ENCODE data around the gene ARHGEF16.

ARHGEF16 gene

DNA sequence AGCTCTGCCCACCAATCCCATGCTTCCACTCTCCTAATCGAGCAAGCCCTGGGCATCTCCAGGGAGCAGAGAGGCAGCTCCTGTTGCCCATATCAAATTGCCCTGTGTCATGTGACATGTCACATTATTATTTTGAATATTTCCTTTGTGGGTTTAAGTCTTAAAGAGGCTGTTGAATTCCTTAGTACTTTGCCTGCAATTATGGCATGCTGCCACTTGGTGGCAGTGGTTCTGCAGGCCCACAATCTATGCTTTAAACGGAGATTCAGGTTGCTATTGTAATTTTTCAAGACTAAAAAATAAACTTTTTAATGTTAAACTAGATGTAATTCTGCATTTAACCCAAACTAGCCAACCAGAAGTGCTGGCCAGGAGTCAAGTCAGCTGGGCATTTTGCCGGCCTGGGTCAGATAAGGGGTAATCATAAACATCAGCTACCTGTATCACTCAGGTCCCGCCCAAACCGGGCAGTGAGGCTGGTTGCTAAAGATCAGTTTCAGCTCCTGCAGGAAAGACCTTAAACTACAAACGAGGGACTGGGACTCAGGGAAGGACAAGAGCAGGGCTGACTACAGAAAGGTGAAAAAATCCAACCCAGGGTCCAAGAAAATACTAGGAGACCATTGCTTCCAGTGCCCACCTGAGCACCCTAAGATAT is 37.3 kb upstream of the ARHGEF16 start:
- peak in 1 of 2 donors; percentile 13 for DNase-seq (ENCODE audit: low read depth in 2 of 2)
- no peak overlapping the region for H3K4me3 ChIP-seq (replicated peaks in 1 of 2; ENCODE audit: low read depth in 2 of 2, low read length in 2 of 2)

DNA sequence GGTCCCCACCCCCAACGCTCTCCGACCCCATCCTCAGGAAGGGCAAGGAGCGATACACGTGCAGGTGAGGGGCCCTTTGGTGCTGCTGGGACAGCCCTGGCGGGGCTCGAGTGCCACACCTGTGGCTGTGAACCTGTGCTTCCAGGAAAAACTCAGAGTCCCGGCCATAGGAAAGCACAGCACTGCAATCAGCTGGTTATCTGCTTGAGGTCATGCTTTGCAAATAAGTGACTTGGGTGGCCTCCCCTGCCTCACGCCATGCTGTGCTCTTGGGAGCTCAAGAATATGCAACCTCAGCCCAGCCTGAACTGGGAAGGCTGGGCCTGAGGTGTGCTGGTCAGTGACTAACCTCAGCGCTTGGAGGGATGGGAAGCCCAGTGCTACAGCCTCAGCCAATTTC is 36.5 kb upstream of the ARHGEF16 start:
- DNase-seq (ENCODE audit: low read depth in 2 of 2), result no peak
- no peak overlapping the region for H3K4me3 ChIP-seq (replicated peaks in 1 of 2; ENCODE audit: low read depth in 2 of 2, low read length in 2 of 2)

More for the DNA sequence above, 37.3 kb upstream of the ARHGEF16 start:
- TF ChIP-seq, protein P1, sequence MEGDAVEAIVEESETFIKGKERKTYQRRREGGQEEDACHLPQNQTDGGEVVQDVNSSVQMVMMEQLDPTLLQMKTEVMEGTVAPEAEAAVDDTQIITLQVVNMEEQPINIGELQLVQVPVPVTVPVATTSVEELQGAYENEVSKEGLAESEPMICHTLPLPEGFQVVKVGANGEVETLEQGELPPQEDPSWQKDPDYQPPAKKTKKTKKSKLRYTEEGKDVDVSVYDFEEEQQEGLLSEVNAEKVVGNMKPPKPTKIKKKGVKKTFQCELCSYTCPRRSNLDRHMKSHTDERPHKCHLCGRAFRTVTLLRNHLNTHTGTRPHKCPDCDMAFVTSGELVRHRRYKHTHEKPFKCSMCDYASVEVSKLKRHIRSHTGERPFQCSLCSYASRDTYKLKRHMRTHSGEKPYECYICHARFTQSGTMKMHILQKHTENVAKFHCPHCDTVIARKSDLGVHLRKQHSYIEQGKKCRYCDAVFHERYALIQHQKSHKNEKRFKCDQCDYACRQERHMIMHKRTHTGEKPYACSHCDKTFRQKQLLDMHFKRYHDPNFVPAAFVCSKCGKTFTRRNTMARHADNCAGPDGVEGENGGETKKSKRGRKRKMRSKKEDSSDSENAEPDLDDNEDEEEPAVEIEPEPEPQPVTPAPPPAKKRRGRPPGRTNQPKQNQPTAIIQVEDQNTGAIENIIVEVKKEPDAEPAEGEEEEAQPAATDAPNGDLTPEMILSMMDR (IDR thresholded peaks at IDR 0.05; ENCODE audit: low read depth, low read length), result peak; percentile 28

DNA sequence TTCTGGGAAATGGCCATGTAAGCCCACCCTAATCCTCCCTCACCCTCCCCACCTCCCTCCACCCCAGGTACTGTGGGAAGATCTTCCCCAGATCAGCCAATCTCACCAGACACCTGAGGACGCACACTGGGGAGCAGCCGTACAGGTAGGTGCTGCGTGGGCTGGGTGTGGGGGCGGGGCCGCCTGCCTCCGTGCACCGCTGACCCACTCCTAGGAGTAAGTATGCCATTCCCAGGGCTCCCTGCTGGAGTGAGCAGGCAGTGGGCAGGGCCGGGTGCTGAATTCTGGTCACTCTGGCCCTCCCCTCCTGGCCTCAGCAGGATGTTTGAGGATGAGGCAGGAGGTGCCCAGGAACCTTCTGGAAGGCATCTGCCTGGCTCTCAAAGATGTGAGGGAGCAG is 35.9 kb upstream of the ARHGEF16 start:
- DNase-seq (ENCODE audit: low read depth in 2 of 2), result no peak

More for the DNA sequence above, 36.5 kb upstream of the ARHGEF16 start:
- TF ChIP-seq, protein P1 (IDR thresholded peaks at IDR 0.05; ENCODE audit: low read depth, low read length), result no peak

DNA sequence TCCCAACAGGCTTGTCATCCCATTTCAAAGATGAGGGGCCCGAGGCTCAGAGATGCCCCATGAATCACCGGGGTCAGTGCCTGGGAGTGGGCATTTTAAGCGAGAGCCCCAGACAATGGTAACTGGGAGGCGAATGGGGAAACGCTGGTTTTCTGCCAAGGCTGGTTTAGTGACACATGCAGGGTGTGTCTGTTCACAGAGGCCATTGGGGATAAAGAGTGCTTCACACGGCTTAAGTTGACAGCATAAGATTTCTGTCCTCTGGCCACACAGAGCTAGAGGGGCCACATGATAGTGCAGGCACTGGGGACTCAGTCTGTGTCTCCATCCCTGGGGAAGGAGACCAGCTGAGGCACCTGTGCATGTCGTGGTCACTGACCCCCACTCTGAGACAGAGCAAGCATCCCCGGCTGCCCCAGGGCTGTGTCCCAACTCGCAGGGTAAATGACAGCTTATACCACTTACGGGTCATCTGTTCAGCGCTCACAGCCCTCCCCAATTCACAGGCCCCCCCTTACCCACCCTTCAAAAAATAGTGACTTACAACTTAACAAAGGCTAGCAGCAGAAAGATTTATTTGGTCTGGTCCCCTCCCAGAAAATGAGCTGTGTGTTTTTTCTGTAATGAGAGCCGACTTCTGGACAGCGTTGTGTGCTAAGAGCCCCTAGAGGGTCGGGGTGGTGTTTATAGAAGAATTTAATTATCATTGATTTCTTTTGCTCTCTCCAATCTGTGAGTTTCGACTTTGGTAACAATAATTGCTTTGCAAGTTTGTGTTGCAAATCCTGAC is 34.9 kb upstream of the ARHGEF16 start:
- TF ChIP-seq, protein P1 (IDR thresholded peaks at IDR 0.05; ENCODE audit: low read depth, low read length), result no peak
- no peak overlapping the region for H3K4me3 ChIP-seq (replicated peaks in 1 of 2; ENCODE audit: low read depth in 2 of 2, low read length in 2 of 2)
- DNase-seq (ENCODE audit: low read depth in 2 of 2), result peak; percentile 2 to 6

More for the DNA sequence above, 35.9 kb upstream of the ARHGEF16 start:
- H3K4me3 ChIP-seq (replicated peaks in 1 of 2; ENCODE audit: low read depth in 2 of 2, low read length in 2 of 2), result no peak overlapping the region
- TF ChIP-seq, protein P1 (IDR thresholded peaks at IDR 0.05; ENCODE audit: low read depth, low read length), result no peak

DNA sequence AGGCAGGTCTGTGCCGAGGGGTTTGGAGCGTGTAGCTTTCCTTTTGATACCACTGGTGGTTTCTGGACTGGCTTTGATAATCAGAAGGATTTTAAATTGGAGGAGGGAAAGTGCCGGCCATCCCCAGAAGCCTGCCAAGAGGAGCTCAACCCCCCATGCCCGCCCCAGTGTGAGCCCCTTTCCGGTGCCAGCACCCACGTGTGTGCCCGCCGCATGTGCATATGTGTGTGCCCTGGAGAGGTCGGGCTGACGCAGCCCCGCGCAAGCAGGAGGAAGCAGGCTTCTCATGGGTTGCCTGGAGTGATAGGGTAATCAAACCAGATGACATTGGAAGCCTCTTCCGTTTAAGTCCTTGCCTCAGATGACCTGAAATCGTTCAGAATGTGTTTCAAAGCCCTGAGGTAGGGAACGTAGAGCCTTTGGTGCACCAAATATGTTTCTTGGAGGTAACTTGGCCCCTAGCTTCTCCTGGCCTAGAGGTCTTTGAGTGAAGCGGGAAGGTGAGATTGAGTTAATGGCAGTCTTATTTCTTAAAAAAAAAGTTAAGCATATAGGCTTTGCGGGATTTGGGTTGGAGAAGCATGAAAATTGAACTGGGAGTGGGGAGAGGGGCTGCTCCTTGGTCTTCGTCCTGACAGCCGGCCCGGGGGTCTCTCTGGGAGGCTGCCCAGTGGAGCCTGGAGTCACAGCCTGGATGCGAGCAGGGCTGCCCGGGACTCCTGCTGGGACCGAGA is 34.1 kb upstream of the ARHGEF16 start:
- no peak overlapping the region for H3K4me3 ChIP-seq (replicated peaks in 1 of 2; ENCODE audit: low read depth in 2 of 2, low read length in 2 of 2)
- TF ChIP-seq, protein P1 (IDR thresholded peaks at IDR 0.05; ENCODE audit: low read depth, low read length), result no peak
- DNase-seq (ENCODE audit: low read depth in 2 of 2), result no peak

DNA sequence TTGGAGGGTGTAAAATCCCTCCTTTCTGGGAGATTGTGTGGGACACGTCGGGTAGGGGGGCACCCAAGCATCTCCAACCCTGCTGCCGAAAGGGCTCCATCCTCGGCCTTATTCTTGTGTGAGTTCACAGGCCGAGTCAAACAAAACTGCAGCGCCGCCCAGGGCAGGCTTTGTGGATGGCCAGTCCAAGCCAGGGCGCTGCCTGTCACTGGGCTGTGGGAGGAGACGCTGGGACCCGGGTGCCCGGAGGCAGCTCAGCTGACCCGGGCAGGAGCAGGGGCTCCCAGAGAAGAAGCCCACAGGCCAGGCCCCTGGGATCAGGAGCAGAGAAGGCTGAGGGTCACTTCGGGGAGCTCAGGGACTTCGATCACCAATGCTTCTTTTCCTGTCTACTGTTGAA is 31.8 kb upstream of the ARHGEF16 start:
- no peak overlapping the region for H3K4me3 ChIP-seq (replicated peaks in 1 of 2; ENCODE audit: low read depth in 2 of 2, low read length in 2 of 2)
- DNase-seq (ENCODE audit: low read depth in 2 of 2), result no peak
- TF ChIP-seq, protein P1 (IDR thresholded peaks at IDR 0.05; ENCODE audit: low read depth, low read length), result no peak
